ENCODE measurements around the gene APIP.

GRCh38 chr11:34926831-34927132 lies 10.6 kb upstream of the APIP start:
- TF ChIP-seq CTCF (IDR thresholded peaks at IDR 0.05) (no peak), POLR2A (IDR thresholded peaks at IDR 0.05) (no peak)

All from lower leg skin (tissue), 3 donors.